Measurements from ENCODE around the gene ICE1.

The ICE1 gene

GRCh38 chr5:5494489-5495402 is 72.3 kb downstream of the ICE1 start:
- no peak for TF ChIP-seq CTCF (IDR thresholded peaks at IDR 0.05; ENCODE audit: low read depth, low read length)
- Histone ChIP-seq H3K36me3 (no peaks in the 10 kb centered on the region), H3K27ac (no peak overlapping the region), H3K27me3 (ENCODE audit: insufficient read depth, low read depth, severe bottlenecking) (no peaks in the 10 kb centered on the region), H3K4me3 (ENCODE audit: low read depth, low read length) (no peak overlapping the region), H3K9me3 (ENCODE audit: severe bottlenecking) (no peaks in the 10 kb centered on the region)
- no peak for DNase-seq

GRCh38 chr5:5497152-5497788 is 74.8 kb downstream of the ICE1 start:
- no peaks in the 10 kb centered on the region for H3K36me3 ChIP-seq
- H3K9me3 ChIP-seq (ENCODE audit: severe bottlenecking) = no peaks in the 10 kb centered on the region
- TF ChIP-seq CTCF (IDR thresholded peaks at IDR 0.05; ENCODE audit: low read depth, low read length) = peak; percentile 96
- H3K27ac ChIP-seq = peak overlapping the region; percentile 52
- peak; percentile 82 for DNase-seq
- H3K4me3 ChIP-seq (ENCODE audit: low read depth, low read length) = no peak overlapping the region
- H3K27me3 ChIP-seq (ENCODE audit: insufficient read depth, low read depth, severe bottlenecking) = no peaks in the 10 kb centered on the region

- Histone ChIP-seq H3K4me3 (ENCODE audit: low read depth, low read length) (no peak overlapping the region), H3K27ac (no peak overlapping the region), H3K27me3 (ENCODE audit: insufficient read depth, low read depth, severe bottlenecking) (no peaks in the 10 kb centered on the region), H3K9me3 (ENCODE audit: severe bottlenecking) (no peaks in the 10 kb centered on the region), H3K36me3 (no peaks in the 10 kb centered on the region)
- no peak for DNase-seq
- no peak for TF ChIP-seq CTCF (IDR thresholded peaks at IDR 0.05; ENCODE audit: low read depth, low read length)
These were observed 77.0 kb downstream of the ICE1 start for GRCh38 chr5:5499442-5499841.

GRCh38 chr5:5504325-5504724 is 81.8 kb downstream of the ICE1 start:
- H3K4me3 ChIP-seq (ENCODE audit: low read depth, low read length) = no peak overlapping the region
- no peaks in the 10 kb centered on the region for H3K9me3 ChIP-seq (ENCODE audit: severe bottlenecking)
- H3K27me3 ChIP-seq (ENCODE audit: insufficient read depth, low read depth, severe bottlenecking) = no peaks in the 10 kb centered on the region
- TF ChIP-seq CTCF (IDR thresholded peaks at IDR 0.05; ENCODE audit: low read depth, low read length) = no peak
- H3K27ac ChIP-seq = no peak overlapping the region
- no peaks in the 10 kb centered on the region for H3K36me3 ChIP-seq
- DNase-seq = no peak

- Histone ChIP-seq H3K27me3 (ENCODE audit: insufficient read depth, low read depth, severe bottlenecking) (no peaks in the 10 kb centered on the region), H3K27ac (no peak overlapping the region), H3K9me3 (ENCODE audit: severe bottlenecking) (no peaks in the 10 kb centered on the region), H3K36me3 (no peaks in the 10 kb centered on the region), H3K4me3 (ENCODE audit: low read depth, low read length) (no peak overlapping the region)
- TF ChIP-seq CTCF (IDR thresholded peaks at IDR 0.05; ENCODE audit: low read depth, low read length) = no peak
- no peak for DNase-seq
These were observed 83.3 kb downstream of the ICE1 start for GRCh38 chr5:5505815-5506214.

Data from WERI-Rb-1 (cell line).